PC-9 (cell line): Measurements from ENCODE around the gene ACTRT2. TPM values are rescaled to one million over a fixed set of nuclear protein-coding genes. Genes with fewer than 3 reads are reported as not detected.

Experiments
- BruUV-seq: library from RNA; stranded (reverse); fragments of 400-500 nt; replicated peaks from 2 replicates; lab custom pipeline; 2021; lab: Mats Ljungman, UMichigan
- CTCF ChIA-PET: fragments of 300-600 bp; sonication (Branson Sonifier 250); formaldehyde crosslinking; loops from one replicate; lab custom pipeline; 2022; ENCODE audit warnings: antibody characterized with exemption; lab: Charles Lee
- POLR2A ChIA-PET: fragments of 300-600 bp; sonication (Branson Sonifier 250); formaldehyde crosslinking; loops from one replicate; lab custom pipeline; 2022; ENCODE audit warnings: antibody characterized with exemption; ENCODE audit not compliant: unreplicated experiment; lab: Charles Lee
- DNase-seq, 2 experiments: peaks; one replicate each; pipeline versions ENCODE4 v3.0.0 to v3.0.0-alpha.2; 2015 to 2022; ENCODE audit warnings: mixed read lengths in 1 of 2
- H2AFZ ChIP-seq: fragments of 200-600 bp; sonication (generic); 2 replicates; pipeline ENCODE4 v1.8.1; 2017; ENCODE audit warnings: antibody characterized with exemption
- H3F3A ChIP-seq: fragments of 200-600 bp; sonication (generic); 2 replicates; pipeline ENCODE4 v1.8.1; 2017; ENCODE audit warnings: antibody characterized with exemption, mild to moderate bottlenecking, low read depth; ENCODE audit not compliant: insufficient read depth
- H3K27ac ChIP-seq: fragments of 200-600 bp; sonication (generic); 2 replicates; pipeline ENCODE4 v1.6.1; 2016; ENCODE audit warnings: mixed run types
- H3K27me3 ChIP-seq: fragments of 200-600 bp; sonication (generic); 2 replicates; pipeline ENCODE4 v1.6.1; 2016; ENCODE audit warnings: low read depth, mixed run types; ENCODE audit not compliant: insufficient read depth
- H3K36me3 ChIP-seq: fragments of 200-600 bp; sonication (generic); 2 replicates; pipeline ENCODE4 v1.6.1; 2016; ENCODE audit warnings: low read depth, mixed run types
- H3K4me1 ChIP-seq: fragments of 200-600 bp; sonication (generic); replicated peaks from 2 replicates; pipeline ENCODE4 v1.6.1; 2016; ENCODE audit warnings: mixed run types; ENCODE audit not compliant: insufficient read depth
- H3K4me2 ChIP-seq: fragments of 200-600 bp; sonication (generic); 2 replicates; pipeline ENCODE4 v1.6.1; 2017; ENCODE audit warnings: mixed run types
- H3K4me3 ChIP-seq: fragments of 200-600 bp; sonication (generic); 2 replicates; pipeline ENCODE4 v1.6.1; 2016; ENCODE audit warnings: mixed run types
- H3K79me2 ChIP-seq: fragments of 200-600 bp; sonication (generic); 2 replicates; pipeline ENCODE4 v1.6.1; 2017; ENCODE audit warnings: low read depth, mixed run types
- H3K9me2 ChIP-seq: fragments of 200-600 bp; sonication (generic); 2 replicates; pipeline ENCODE4 v1.8.1; 2017; ENCODE audit warnings: mild to moderate bottlenecking; ENCODE audit not compliant: insufficient read depth
- H3K9me3 ChIP-seq: fragments of 200-600 bp; sonication (generic); 2 replicates; pipeline ENCODE4 v1.8.1; 2016; ENCODE audit warnings: low read depth; ENCODE audit not compliant: insufficient read depth
- H4K20me1 ChIP-seq: fragments of 200-600 bp; sonication (generic); 2 replicates; pipeline ENCODE4 v1.8.1; 2017; ENCODE audit not compliant: insufficient read depth
- CTCF ChIP-seq: fragments of 200-600 bp; sonication (generic); conservative IDR thresholded peaks from 2 replicates; pipeline ENCODE4 v1.6.1; 2017; ENCODE audit warnings: mixed run types, antibody characterized with exemption, mild to moderate bottlenecking, moderate library complexity
- EZH2 ChIP-seq: fragments of 200-600 bp; sonication (generic); IDR thresholded peaks from 2 replicates; pipeline ENCODE4 v1.8.0; 2017; ENCODE audit warnings: antibody characterized with exemption, low read depth
- intact Hi-C: fragments of 100-400 bp; cut with micrococcal nuclease; formaldehyde crosslinking; loops from one replicate; pipeline ENCODE4 v1.10.0; 2022; ENCODE audit not compliant: unreplicated experiment
- total RNA-seq: library from RNA; stranded (reverse); gene quantifications from 2 replicates; pipeline ENCODE4 v1.2.3, GENCODE V29; 2021

ACTRT2 gene
- total RNA-seq, 1 experiment from 2014 or later = not detected

DNA sequence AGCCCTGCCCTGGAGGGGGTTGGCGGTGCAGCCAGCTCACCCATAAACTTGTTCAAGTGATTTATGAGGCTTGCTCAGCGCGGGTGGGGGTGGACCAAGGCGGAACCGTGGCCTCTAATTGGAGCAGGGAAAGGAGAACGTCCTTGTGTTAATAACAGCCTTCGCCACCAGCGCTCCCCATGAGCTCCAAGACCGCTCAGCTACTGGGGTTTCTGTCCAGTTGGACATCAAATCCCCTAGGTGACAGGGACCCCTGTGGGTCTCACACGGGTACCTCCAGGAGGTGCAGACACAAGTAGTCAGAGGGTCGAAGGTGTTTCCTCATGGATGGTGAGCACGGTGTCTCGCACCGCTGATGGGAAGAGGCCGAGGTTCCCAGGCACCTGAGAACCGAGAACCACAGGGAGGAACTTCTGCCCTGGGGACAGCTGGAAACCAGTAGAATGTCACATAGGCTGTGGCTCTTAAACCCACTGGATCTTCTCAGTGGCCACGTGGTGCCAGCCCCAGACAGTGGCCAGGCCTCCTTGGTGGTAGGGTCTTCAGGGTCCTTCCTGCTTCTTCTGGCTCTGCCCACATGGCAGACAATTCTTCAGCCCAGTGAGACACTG, 3.7 kb upstream of the ACTRT2 start:
- Histone ChIP-seq H3K27me3 (peaks cover 94% of the 10 kb centered on the region), H3K9me2 (no peaks in the 10 kb centered on the region), H3K4me2 (no peak overlapping the region), H3F3A (no peaks in the 10 kb centered on the region), H3K79me2 (no peaks in the 10 kb centered on the region), H4K20me1 (no peaks in the 10 kb centered on the region), H3K4me3 (no peak overlapping the region), H3K36me3 (no peaks in the 10 kb centered on the region), H2AFZ (no peak overlapping the region), H3K4me1 (no peaks in the 10 kb centered on the region), H3K27ac (no peak overlapping the region), H3K9me3 (no peaks in the 10 kb centered on the region)
- no TSS peak for BruUV-seq
- intact Hi-C loops = no loop called here
- ChIA-PET CTCF (no interaction called here), POLR2A (no interaction called here)
- DNase-seq = no peak
- TF ChIP-seq CTCF (no peak), EZH2 (no peak)

GRCh38 chr1:3018051-3018471, 3.2 kb upstream of the ACTRT2 start:
- intact Hi-C loops = no loop called here
- TF ChIP-seq CTCF (no peak), EZH2 (no peak)

DNA sequence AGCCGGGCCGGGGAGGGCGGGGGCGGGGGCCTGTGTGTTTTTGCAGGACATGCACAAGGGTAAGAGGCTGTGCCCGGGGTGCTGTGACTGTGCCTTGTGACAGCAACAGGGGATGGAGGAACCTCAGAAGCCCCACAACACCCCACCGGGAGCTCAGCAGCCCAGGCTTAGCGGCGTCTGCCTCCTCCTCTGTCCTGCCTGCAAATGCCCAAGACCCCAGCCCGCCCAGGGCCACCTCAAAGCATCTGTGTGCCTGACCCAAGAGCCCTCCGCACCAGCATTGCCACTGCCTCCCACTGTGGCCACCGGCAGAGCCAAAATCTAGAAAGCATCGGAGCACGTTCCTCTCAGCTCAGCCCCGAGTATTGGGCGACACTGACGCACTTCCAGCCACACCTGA, 2.7 kb upstream of the ACTRT2 start:
- ChIA-PET CTCF (no interaction called here), POLR2A (no interaction called here)
- H3K27me3 ChIP-seq = peaks cover 94% of the 10 kb centered on the region
- H3K4me3 ChIP-seq = no peak overlapping the region
- H2AFZ ChIP-seq = no peak overlapping the region
- no peak for DNase-seq
- no peaks in the 10 kb centered on the region for H4K20me1 ChIP-seq
- no peak overlapping the region for H3K4me2 ChIP-seq
- H3F3A ChIP-seq = no peaks in the 10 kb centered on the region
- no peaks in the 10 kb centered on the region for H3K79me2 ChIP-seq
- TF ChIP-seq CTCF (no peak), EZH2 (no peak)
- H3K9me2 ChIP-seq = no peaks in the 10 kb centered on the region
- H3K4me1 ChIP-seq = no peaks in the 10 kb centered on the region
- no TSS peak for BruUV-seq
- no peaks in the 10 kb centered on the region for H3K36me3 ChIP-seq
- H3K27ac ChIP-seq = no peak overlapping the region
- intact Hi-C loops = no loop called here
- no peaks in the 10 kb centered on the region for H3K9me3 ChIP-seq

More at GRCh38 chr1:3018051-3018471, 3.2 kb upstream of the ACTRT2 start:
- Histone ChIP-seq H2AFZ (no peak overlapping the region), H3K9me3 (no peaks in the 10 kb centered on the region), H3K79me2 (no peaks in the 10 kb centered on the region), H4K20me1 (no peaks in the 10 kb centered on the region), H3F3A (no peaks in the 10 kb centered on the region), H3K27me3 (peaks cover 94% of the 10 kb centered on the region), H3K4me1 (no peaks in the 10 kb centered on the region), H3K4me2 (no peak overlapping the region), H3K36me3 (no peaks in the 10 kb centered on the region), H3K4me3 (no peak overlapping the region), H3K27ac (no peak overlapping the region), H3K9me2 (no peaks in the 10 kb centered on the region)
- DNase-seq = no peak
- ChIA-PET CTCF (no interaction called here), POLR2A (no interaction called here)
- BruUV-seq = no TSS peak
